Mucosa of descending colon (tissue), 3 donors: ENCODE measurements around the gene SOD1. TPM values are rescaled to one million over a fixed set of nuclear protein-coding genes. Genes with fewer than 3 reads are reported as not detected.

Experiments
- ATAC-seq: fragments of 200-7000 bp; cut with Tn5 transposase; one replicate; pipeline ENCODE4 v1.9.1; 2020; ENCODE audit warnings: mild to moderate bottlenecking, moderate library complexity
- DNase-seq, 3 donors: peaks; one replicate each; pipeline ENCODE4 v3.0.0-alpha.2; 2020
- H3K36me3 ChIP-seq: fragments of 200-600 bp; one replicate; pipeline ENCODE4 v1.8.0; 2021; ENCODE audit warnings: low read depth, mild to moderate bottlenecking
- H3K4me1 ChIP-seq: fragments of 200-600 bp; one replicate; pipeline ENCODE4 v1.8.0; 2021; ENCODE audit warnings: low read depth, mild to moderate bottlenecking
- H3K4me3 ChIP-seq: fragments of 200-600 bp; one replicate; pipeline ENCODE4 v1.8.0; 2021; ENCODE audit warnings: mild to moderate bottlenecking
- H3K9me3 ChIP-seq: fragments of 200-600 bp; one replicate; pipeline ENCODE4 v1.8.0; 2021; ENCODE audit warnings: mild to moderate bottlenecking
- CTCF ChIP-seq: fragments of 200-600 bp; IDR thresholded peaks from one replicate; pipeline ENCODE4 v1.8.0; 2022; ENCODE audit warnings: antibody characterized with exemption, mild to moderate bottlenecking
- intact Hi-C, 2 donors: fragments of 100-400 bp; cut with DNase I in 1 of 2; cut with micrococcal nuclease in 1 of 2; formaldehyde crosslinking; loops; one replicate each; pipeline versions ENCODE4 v1.11.0 to v1.11.1; 2022; cut with DNase I, micrococcal nuclease
- total RNA-seq, 3 donors: library from RNA; stranded (reverse); fragmentation: NEBNext Ultra II Directional in 2 of 3; extraction: Animal tissue kit (Norgen Biotek cat#: 25700) in 2 of 3; gene quantifications; one replicate each; pipeline versions ENCODE4 v1.2.1 to v1.2.4, GENCODE V29; 2021 to 2023
- donor health status: DM: no; HTN: no; CAD: no; lungs with moderate emphysema.
- donor health status: DM: no; HTN: no; CAD: no.
- donor health status: DM: no; HTN: yes; CAD: no.

SOD1 gene
- total RNA-seq, 3 donors from 2014 or later = 268 to 384 (median 269) TPM

GRCh38 chr21:31671146-31671716 lies 11.7 kb downstream of the SOD1 start:
- no peak for DNase-seq
- no peak for TF ChIP-seq CTCF
- no peak overlapping the region for H3K4me3 ChIP-seq
- no peaks in the 10 kb centered on the region for H3K9me3 ChIP-seq
- ATAC-seq = no peak
- intact Hi-C loops = no loop called here
- H3K4me1 ChIP-seq = no peaks in the 10 kb centered on the region
- peaks cover 5% of the 10 kb centered on the region for H3K36me3 ChIP-seq

GRCh38 chr21:31671931-31672330 lies 12.4 kb downstream of the SOD1 start:
- Histone ChIP-seq H3K4me1 (no peaks in the 10 kb centered on the region), H3K4me3 (no peak overlapping the region), H3K9me3 (no peaks in the 10 kb centered on the region), H3K36me3 (peaks cover 5% of the 10 kb centered on the region)
- intact Hi-C loops = no loop called here
- no peak for TF ChIP-seq CTCF
- no peak for ATAC-seq
- no peak for DNase-seq

GRCh38 chr21:31673321-31673912 lies 13.9 kb downstream of the SOD1 start:
- no peaks in the 10 kb centered on the region for H3K36me3 ChIP-seq
- no peaks in the 10 kb centered on the region for H3K9me3 ChIP-seq
- DNase-seq (no peak), ATAC-seq (peak; percentile 52)
- TF ChIP-seq CTCF = no peak
- no peaks in the 10 kb centered on the region for H3K4me1 ChIP-seq
- intact Hi-C loops = no loop called here
- H3K4me3 ChIP-seq = no peak overlapping the region

GRCh38 chr21:31675318-31675717 lies 15.8 kb downstream of the SOD1 start:
- intact Hi-C loops = no loop called here
- DNase-seq (no peak), ATAC-seq (no peak)
- Histone ChIP-seq H3K4me1 (no peaks in the 10 kb centered on the region), H3K9me3 (no peaks in the 10 kb centered on the region), H3K4me3 (no peak overlapping the region), H3K36me3 (no peaks in the 10 kb centered on the region)
- TF ChIP-seq CTCF = no peak

- intact Hi-C loops = no loop called here
- TF ChIP-seq CTCF = no peak
- Histone ChIP-seq H3K4me3 (no peak overlapping the region), H3K4me1 (no peaks in the 10 kb centered on the region), H3K36me3 (no peaks in the 10 kb centered on the region), H3K9me3 (no peaks in the 10 kb centered on the region)
- ATAC-seq (no peak), DNase-seq (no peak)
Observed at GRCh38 chr21:31675960-31676359, 16.5 kb downstream of the SOD1 start.
